Measurements from ENCODE around the gene OR1L4.

The OR1L4 gene

DNA sequence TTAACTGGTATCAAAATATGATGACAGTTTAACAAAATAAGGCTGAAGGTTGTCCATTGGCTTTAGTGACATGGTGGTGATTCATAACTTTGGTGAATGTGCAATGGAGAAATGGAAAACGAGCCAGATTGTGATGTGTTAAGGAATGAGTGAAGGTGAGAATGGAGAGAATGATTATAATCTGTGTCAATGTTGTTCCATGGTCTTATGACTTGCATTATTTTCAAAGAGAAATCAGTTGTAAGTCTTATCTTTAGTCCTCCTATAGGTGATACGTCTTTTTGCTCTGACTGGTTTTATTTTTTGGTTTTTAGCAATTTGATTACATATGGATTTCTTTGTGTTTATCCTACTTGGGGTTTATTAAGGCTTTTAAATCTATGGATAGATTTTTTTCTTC is 31.0 kb downstream of the OR1L4 start:
- ATAC-seq: no peak
- TF ChIP-seq GLIS3 (CRISPR knock-in tag; IDR thresholded peaks at IDR 0.05): no peak
- TF ChIP-seq ZFP3 (CRISPR knock-in tag; IDR thresholded peaks at IDR 0.05): no peak
- TF ChIP-seq ESRRG (CRISPR knock-in tag; IDR thresholded peaks at IDR 0.05): no peak
- no peak for TF ChIP-seq TOX (CRISPR knock-in tag; IDR thresholded peaks at IDR 0.05; ENCODE audit: borderline replicate concordance)
- TF ChIP-seq, protein P1, sequence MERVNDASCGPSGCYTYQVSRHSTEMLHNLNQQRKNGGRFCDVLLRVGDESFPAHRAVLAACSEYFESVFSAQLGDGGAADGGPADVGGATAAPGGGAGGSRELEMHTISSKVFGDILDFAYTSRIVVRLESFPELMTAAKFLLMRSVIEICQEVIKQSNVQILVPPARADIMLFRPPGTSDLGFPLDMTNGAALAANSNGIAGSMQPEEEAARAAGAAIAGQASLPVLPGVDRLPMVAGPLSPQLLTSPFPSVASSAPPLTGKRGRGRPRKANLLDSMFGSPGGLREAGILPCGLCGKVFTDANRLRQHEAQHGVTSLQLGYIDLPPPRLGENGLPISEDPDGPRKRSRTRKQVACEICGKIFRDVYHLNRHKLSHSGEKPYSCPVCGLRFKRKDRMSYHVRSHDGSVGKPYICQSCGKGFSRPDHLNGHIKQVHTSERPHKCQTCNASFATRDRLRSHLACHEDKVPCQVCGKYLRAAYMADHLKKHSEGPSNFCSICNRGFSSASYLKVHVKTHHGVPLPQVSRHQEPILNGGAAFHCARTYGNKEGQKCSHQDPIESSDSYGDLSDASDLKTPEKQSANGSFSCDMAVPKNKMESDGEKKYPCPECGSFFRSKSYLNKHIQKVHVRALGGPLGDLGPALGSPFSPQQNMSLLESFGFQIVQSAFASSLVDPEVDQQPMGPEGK (CRISPR knock-in tag; IDR thresholded peaks at IDR 0.05; ENCODE audit: borderline replicate concordance): no peak
- no peak for TF ChIP-seq OSR1 (CRISPR knock-in tag; IDR thresholded peaks at IDR 0.05)
- TF ChIP-seq, protein P2, sequence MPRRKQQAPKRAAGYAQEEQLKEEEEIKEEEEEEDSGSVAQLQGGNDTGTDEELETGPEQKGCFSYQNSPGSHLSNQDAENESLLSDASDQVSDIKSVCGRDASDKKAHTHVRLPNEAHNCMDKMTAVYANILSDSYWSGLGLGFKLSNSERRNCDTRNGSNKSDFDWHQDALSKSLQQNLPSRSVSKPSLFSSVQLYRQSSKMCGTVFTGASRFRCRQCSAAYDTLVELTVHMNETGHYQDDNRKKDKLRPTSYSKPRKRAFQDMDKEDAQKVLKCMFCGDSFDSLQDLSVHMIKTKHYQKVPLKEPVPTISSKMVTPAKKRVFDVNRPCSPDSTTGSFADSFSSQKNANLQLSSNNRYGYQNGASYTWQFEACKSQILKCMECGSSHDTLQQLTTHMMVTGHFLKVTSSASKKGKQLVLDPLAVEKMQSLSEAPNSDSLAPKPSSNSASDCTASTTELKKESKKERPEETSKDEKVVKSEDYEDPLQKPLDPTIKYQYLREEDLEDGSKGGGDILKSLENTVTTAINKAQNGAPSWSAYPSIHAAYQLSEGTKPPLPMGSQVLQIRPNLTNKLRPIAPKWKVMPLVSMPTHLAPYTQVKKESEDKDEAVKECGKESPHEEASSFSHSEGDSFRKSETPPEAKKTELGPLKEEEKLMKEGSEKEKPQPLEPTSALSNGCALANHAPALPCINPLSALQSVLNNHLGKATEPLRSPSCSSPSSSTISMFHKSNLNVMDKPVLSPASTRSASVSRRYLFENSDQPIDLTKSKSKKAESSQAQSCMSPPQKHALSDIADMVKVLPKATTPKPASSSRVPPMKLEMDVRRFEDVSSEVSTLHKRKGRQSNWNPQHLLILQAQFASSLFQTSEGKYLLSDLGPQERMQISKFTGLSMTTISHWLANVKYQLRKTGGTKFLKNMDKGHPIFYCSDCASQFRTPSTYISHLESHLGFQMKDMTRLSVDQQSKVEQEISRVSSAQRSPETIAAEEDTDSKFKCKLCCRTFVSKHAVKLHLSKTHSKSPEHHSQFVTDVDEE (CRISPR knock-in tag; IDR thresholded peaks at IDR 0.05): no peak
- no peak for TF ChIP-seq TCF4 (CRISPR knock-in tag; IDR thresholded peaks at IDR 0.05; ENCODE audit: borderline replicate concordance)
- TF ChIP-seq, protein P3, sequence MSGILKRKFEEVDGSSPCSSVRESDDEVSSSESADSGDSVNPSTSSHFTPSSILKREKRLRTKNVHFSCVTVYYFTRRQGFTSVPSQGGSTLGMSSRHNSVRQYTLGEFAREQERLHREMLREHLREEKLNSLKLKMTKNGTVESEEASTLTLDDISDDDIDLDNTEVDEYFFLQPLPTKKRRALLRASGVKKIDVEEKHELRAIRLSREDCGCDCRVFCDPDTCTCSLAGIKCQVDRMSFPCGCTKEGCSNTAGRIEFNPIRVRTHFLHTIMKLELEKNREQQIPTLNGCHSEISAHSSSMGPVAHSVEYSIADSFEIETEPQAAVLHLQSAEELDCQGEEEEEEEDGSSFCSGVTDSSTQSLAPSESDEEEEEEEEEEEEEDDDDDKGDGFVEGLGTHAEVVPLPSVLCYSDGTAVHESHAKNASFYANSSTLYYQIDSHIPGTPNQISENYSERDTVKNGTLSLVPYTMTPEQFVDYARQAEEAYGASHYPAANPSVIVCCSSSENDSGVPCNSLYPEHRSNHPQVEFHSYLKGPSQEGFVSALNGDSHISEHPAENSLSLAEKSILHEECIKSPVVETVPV (CRISPR knock-in tag; IDR thresholded peaks at IDR 0.05): no peak
- TF ChIP-seq ZNF8 (CRISPR knock-in tag; IDR thresholded peaks at IDR 0.05): no peak
- no peak for TF ChIP-seq ARNTL (CRISPR knock-in tag; IDR thresholded peaks at IDR 0.05; ENCODE audit: borderline replicate concordance, low read depth)
- no peak for TF ChIP-seq ZNF565 (CRISPR knock-in tag; conservative IDR thresholded peaks at IDR 0.05; ENCODE audit: low read depth)
- no peak for TF ChIP-seq RARB (CRISPR knock-in tag; IDR thresholded peaks at IDR 0.05)
- TF ChIP-seq, protein P4, sequence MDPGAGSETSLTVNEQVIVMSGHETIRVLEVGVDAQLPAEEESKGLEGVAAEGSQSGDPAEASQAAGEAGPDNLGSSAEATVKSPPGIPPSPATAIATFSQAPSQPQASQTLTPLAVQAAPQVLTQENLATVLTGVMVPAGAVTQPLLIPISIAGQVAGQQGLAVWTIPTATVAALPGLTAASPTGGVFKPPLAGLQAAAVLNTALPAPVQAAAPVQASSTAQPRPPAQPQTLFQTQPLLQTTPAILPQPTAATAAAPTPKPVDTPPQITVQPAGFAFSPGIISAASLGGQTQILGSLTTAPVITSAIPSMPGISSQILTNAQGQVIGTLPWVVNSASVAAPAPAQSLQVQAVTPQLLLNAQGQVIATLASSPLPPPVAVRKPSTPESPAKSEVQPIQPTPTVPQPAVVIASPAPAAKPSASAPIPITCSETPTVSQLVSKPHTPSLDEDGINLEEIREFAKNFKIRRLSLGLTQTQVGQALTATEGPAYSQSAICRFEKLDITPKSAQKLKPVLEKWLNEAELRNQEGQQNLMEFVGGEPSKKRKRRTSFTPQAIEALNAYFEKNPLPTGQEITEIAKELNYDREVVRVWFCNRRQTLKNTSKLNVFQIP (CRISPR knock-in tag; IDR thresholded peaks at IDR 0.05; ENCODE audit: borderline replicate concordance, low read depth): no peak
- TF ChIP-seq ZC3H10 (CRISPR knock-in tag; IDR thresholded peaks at IDR 0.05): no peak
- TF ChIP-seq PPARA (CRISPR knock-in tag; IDR thresholded peaks at IDR 0.05; ENCODE audit: borderline replicate concordance): no peak
- no peak for TF ChIP-seq ZNF70 (CRISPR knock-in tag; IDR thresholded peaks at IDR 0.05)
- no peak for TF ChIP-seq ZFP30 (CRISPR knock-in tag; IDR thresholded peaks at IDR 0.05)

DNA sequence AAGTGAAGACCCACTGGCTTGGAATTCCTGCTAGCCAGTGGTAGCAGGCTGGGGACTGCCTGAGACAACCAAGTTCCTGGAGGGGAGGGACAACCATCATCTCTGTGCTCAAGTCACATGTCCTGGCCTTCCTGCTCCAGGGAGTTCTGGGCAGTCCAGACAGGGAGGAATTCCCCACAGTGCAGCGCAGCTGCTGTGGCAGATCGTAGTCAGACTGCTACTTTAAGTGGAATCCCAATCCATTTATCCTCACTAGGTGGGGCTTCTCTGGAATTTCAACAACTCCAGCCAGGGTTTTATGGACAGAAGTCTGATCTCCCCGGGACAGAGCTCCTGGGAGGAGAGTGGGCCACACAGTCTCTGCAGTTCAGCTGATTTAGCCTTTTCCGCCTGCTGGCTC is 44.0 kb downstream of the OR1L4 start:
- TF ChIP-seq ISL1 (CRISPR knock-in tag; IDR thresholded peaks at IDR 0.05) (no peak), PPARA (CRISPR knock-in tag; IDR thresholded peaks at IDR 0.05; ENCODE audit: borderline replicate concordance) (no peak), BACH2 (CRISPR knock-in tag; IDR thresholded peaks at IDR 0.05; ENCODE audit: borderline replicate concordance) (no peak), OSR1 (CRISPR knock-in tag; IDR thresholded peaks at IDR 0.05) (no peak), ZNF565 (CRISPR knock-in tag; conservative IDR thresholded peaks at IDR 0.05; ENCODE audit: low read depth) (no peak), ZC3H10 (CRISPR knock-in tag; IDR thresholded peaks at IDR 0.05) (no peak), TOX (CRISPR knock-in tag; IDR thresholded peaks at IDR 0.05; ENCODE audit: borderline replicate concordance) (no peak)
- TF ChIP-seq, protein P3 (CRISPR knock-in tag; IDR thresholded peaks at IDR 0.05): no peak
- TF ChIP-seq, protein P5, sequence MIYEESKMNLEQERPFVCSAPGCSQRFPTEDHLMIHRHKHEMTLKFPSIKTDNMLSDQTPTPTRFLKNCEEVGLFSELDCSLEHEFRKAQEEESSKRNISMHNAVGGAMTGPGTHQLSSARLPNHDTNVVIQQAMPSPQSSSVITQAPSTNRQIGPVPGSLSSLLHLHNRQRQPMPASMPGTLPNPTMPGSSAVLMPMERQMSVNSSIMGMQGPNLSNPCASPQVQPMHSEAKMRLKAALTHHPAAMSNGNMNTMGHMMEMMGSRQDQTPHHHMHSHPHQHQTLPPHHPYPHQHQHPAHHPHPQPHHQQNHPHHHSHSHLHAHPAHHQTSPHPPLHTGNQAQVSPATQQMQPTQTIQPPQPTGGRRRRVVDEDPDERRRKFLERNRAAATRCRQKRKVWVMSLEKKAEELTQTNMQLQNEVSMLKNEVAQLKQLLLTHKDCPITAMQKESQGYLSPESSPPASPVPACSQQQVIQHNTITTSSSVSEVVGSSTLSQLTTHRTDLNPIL (CRISPR knock-in tag; IDR thresholded peaks at IDR 0.05; ENCODE audit: low read depth): no peak
- no peak for ATAC-seq
